HL-60/S4 (cell line): ENCODE data around the gene MTTP.

Experiments
- in situ Hi-C: fragments of 300-500 bp; cut with MboI; formaldehyde crosslinking; loops from 2 replicates; pipeline ENCODE4 v1.14.3; 2022; ENCODE audit warnings: low sequenced_read_pairs

The MTTP gene

GRCh38 chr4:99637174-99637573 lies 62.5 kb downstream of the MTTP start:
- in situ Hi-C loops, result no loop called here

GRCh38 chr4:99640676-99641075 lies 66.1 kb downstream of the MTTP start:
- in situ Hi-C loops, result no loop called here

- in situ Hi-C loops, result no loop called here
Measured at GRCh38 chr4:99642725-99643489, 68.3 kb downstream of the MTTP start.

- in situ Hi-C loops, result no loop called here
Measured at GRCh38 chr4:99644453-99644852, 69.8 kb downstream of the MTTP start.

GRCh38 chr4:99645036-99645435 lies 70.4 kb downstream of the MTTP start:
- in situ Hi-C loops, result no loop called here

- in situ Hi-C loops, result no loop called here
Measured at GRCh38 chr4:99645638-99646037, 71.0 kb downstream of the MTTP start.

- in situ Hi-C loops, result no loop called here
Measured at GRCh38 chr4:99647071-99647470, 72.4 kb downstream of the MTTP start.

GRCh38 chr4:99648321-99648720 lies 73.7 kb downstream of the MTTP start:
- in situ Hi-C loops, result no loop called here

GRCh38 chr4:99649208-99649607 lies 74.6 kb downstream of the MTTP start:
- in situ Hi-C loops, result no loop called here

GRCh38 chr4:99649778-99650177 lies 75.2 kb downstream of the MTTP start:
- in situ Hi-C loops, result no loop called here

- in situ Hi-C loops, result no loop called here
Measured at GRCh38 chr4:99651016-99651769, 76.6 kb downstream of the MTTP start.

- in situ Hi-C loops, result no loop called here
Measured at GRCh38 chr4:99651811-99652485, 77.3 kb downstream of the MTTP start.

GRCh38 chr4:99652596-99653436 lies 78.2 kb downstream of the MTTP start:
- in situ Hi-C loops, result no loop called here

- in situ Hi-C loops, result no loop called here
Measured at GRCh38 chr4:99653916-99654315, 79.3 kb downstream of the MTTP start.

GRCh38 chr4:99654361-99654761 lies 79.7 kb downstream of the MTTP start:
- in situ Hi-C loops, result no loop called here

GRCh38 chr4:99655308-99656081 lies 80.9 kb downstream of the MTTP start:
- in situ Hi-C loops, result no loop called here

GRCh38 chr4:99657798-99658197 lies 83.2 kb downstream of the MTTP start, which contains the start of gene C4orf54:
Gene C4orf54, minus strand, starts transcription at chr4:99657828. Its CDS starts 3,180 bp downstream, at chr4:99654648.
- in situ Hi-C loops, result no loop called here

GRCh38 chr4:99658666-99659065 lies 84.0 kb downstream of the MTTP start:
- in situ Hi-C loops, result no loop called here

- in situ Hi-C loops, result no loop called here
Measured at GRCh38 chr4:99661907-99662306, 87.3 kb downstream of the MTTP start.

- in situ Hi-C loops, result no loop called here
Measured at GRCh38 chr4:99664716-99665115, 90.1 kb downstream of the MTTP start.
